Keratinocyte (primary cell): Measurements from ENCODE around the gene ARID1B.

Experiments
- CTCF ChIP-seq, 3 experiments: IDR thresholded peaks in 1 of 3; conservative IDR thresholded peaks in 1 of 3; optimal IDR thresholded peaks in 1 of 3; 2 replicates in 2 of 3; 3 replicates in 1 of 3; pipeline versions ENCODE3 to v1.5.1; 2011; ENCODE audit warnings: low read length in 3 of 3, mild to moderate bottlenecking in 3 of 3, moderate library complexity in 2 of 3, control low read depth in 1 of 3, inconsistent platforms in 1 of 3; ENCODE audit not compliant: insufficient read depth in 2 of 3; ENCODE audit errors: extremely low read depth in 1 of 3
- EZH2 ChIP-seq: IDR thresholded peaks from one replicate; pipeline ENCODE4 v1.6.1; 2012; ENCODE audit warnings: inconsistent platforms, mild to moderate bottlenecking, low read length, moderate library complexity

- TF ChIP-seq CTCF (optimal IDR thresholded peaks at IDR 0.05 in 1 of 3, IDR thresholded peaks at IDR 0.05 in 1 of 3, conservative IDR thresholded peaks at IDR 0.05 in 1 of 3; ENCODE audit: extremely low read depth in 1 of 3, insufficient read depth in 2 of 3, low read length in 3 of 3) (no peak), EZH2 (no peak)
Measured at GRCh38 chr6:157023958-157024357, 246.8 kb downstream of the ARID1B start.
